Measurements from ENCODE around the gene TMEM187.

DNA sequence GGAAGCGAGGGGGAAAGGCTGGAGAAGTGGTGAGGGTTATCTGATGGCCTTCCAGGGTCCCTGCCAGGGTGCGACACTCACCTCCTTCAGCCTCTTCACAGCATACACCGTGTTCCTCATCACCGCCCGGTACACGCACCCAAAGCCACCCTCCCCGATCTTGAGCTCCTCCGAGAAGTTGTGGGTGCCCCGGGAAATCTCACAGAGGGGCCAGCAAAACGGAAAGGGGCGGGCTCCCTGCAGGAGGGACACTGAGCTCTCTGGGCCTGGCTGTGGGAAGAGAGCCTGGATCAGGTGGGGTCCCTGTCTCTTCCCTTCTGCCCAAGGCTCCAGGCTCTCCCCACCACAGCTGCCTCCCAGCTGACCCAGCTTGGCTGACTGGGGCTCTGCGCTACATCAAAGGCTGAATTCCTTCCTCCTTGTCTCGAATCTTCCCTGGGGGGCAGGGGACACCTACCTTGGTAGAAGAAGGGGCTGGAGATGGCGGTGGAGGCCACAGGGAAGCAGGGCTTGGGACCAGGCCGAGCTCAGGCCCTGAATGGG is 46.0 kb downstream of the TMEM187 start:
- TF ChIP-seq, protein P1, sequence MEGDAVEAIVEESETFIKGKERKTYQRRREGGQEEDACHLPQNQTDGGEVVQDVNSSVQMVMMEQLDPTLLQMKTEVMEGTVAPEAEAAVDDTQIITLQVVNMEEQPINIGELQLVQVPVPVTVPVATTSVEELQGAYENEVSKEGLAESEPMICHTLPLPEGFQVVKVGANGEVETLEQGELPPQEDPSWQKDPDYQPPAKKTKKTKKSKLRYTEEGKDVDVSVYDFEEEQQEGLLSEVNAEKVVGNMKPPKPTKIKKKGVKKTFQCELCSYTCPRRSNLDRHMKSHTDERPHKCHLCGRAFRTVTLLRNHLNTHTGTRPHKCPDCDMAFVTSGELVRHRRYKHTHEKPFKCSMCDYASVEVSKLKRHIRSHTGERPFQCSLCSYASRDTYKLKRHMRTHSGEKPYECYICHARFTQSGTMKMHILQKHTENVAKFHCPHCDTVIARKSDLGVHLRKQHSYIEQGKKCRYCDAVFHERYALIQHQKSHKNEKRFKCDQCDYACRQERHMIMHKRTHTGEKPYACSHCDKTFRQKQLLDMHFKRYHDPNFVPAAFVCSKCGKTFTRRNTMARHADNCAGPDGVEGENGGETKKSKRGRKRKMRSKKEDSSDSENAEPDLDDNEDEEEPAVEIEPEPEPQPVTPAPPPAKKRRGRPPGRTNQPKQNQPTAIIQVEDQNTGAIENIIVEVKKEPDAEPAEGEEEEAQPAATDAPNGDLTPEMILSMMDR (IDR thresholded peaks at IDR 0.05): no peak
- no peak for TF ChIP-seq POLR2A (IDR thresholded peaks at IDR 0.05)

Data from esophagus squamous epithelium (tissue), 4 donors.